H9 (cell line): Measurements from ENCODE around the gene SMC4. TPM values are rescaled to one million over a fixed set of nuclear protein-coding genes. Genes with fewer than 3 reads are reported as not detected.

Experiments used
- DNase-seq: peaks from one replicate; pipeline ENCODE4 v3.0.0-alpha.2; 2017
- H2AFZ ChIP-seq: one replicate; pipeline ENCODE4 v1.6.1; 2013; ENCODE audit warnings: mild to moderate bottlenecking, low read length, control low read depth, moderate library complexity
- H2AK5ac ChIP-seq: 2 replicates; pipeline ENCODE4 v1.6.1; 2013; ENCODE audit warnings: low read length, control low read depth, mixed read lengths; ENCODE audit not compliant: insufficient read length
- H2BK120ac ChIP-seq: one replicate; pipeline ENCODE4 v1.6.1; 2013; ENCODE audit warnings: low read depth, mild to moderate bottlenecking, low read length, control low read depth, inconsistent platforms; ENCODE audit not compliant: poor library complexity, severe bottlenecking
- H2BK12ac ChIP-seq: 2 replicates; pipeline ENCODE4 v1.6.1; 2013; ENCODE audit warnings: low read length, control low read depth, mixed read lengths, low read depth; ENCODE audit not compliant: insufficient read length
- H2BK15ac ChIP-seq: 2 replicates; pipeline ENCODE4 v1.6.1; 2013; ENCODE audit warnings: low read depth, low read length, control low read depth
- H2BK20ac ChIP-seq: one replicate; pipeline ENCODE4 v1.6.1; 2013; ENCODE audit warnings: low read depth, mild to moderate bottlenecking, low read length, control low read depth, inconsistent platforms; ENCODE audit not compliant: poor library complexity, severe bottlenecking
- H2BK5ac ChIP-seq: 2 replicates; pipeline ENCODE4 v1.6.1; 2013; ENCODE audit warnings: low read length, control low read depth, mixed read lengths; ENCODE audit not compliant: insufficient read length
- H3K14ac ChIP-seq: 2 replicates; pipeline ENCODE4 v1.6.1; 2013; ENCODE audit warnings: low read length, control low read depth; ENCODE audit not compliant: insufficient read depth
- H3K18ac ChIP-seq: 2 replicates; pipeline ENCODE4 v1.6.1; 2013; ENCODE audit warnings: low read depth, mild to moderate bottlenecking, mixed read lengths, low read length, control low read depth; ENCODE audit not compliant: insufficient read length
- H3K23ac ChIP-seq: 2 replicates; pipeline ENCODE4 v1.6.1; 2013; ENCODE audit warnings: low read length, control low read depth, mixed read lengths, low read depth; ENCODE audit not compliant: insufficient read length
- H3K23me2 ChIP-seq: 2 replicates; pipeline ENCODE4 v1.6.1; 2013; ENCODE audit warnings: low read depth, mild to moderate bottlenecking, mixed read lengths, low read length, control low read depth; ENCODE audit not compliant: insufficient read length, poor library complexity, severe bottlenecking
- H3K27ac ChIP-seq: 2 replicates; pipeline ENCODE4 v1.5.1; 2013; ENCODE audit warnings: low read length, control low read depth, mixed read lengths, low read depth; ENCODE audit not compliant: insufficient read length
- H3K27me3 ChIP-seq: 2 replicates; pipeline ENCODE4 v1.6.1; 2013; ENCODE audit warnings: low read length, control low read depth, inconsistent platforms; ENCODE audit not compliant: insufficient read depth
- H3K4ac ChIP-seq: 2 replicates; pipeline ENCODE4 v1.6.1; 2013; ENCODE audit warnings: low read depth, mild to moderate bottlenecking, control low read depth, inconsistent platforms, low read length, moderate library complexity
- H3K4me1 ChIP-seq: 2 replicates; pipeline ENCODE4 v1.6.1; 2013; ENCODE audit warnings: low read length, control low read depth, inconsistent platforms; ENCODE audit not compliant: insufficient read depth
- H3K4me2 ChIP-seq: 2 replicates; pipeline ENCODE4 v1.6.1; 2013; ENCODE audit warnings: low read length, control low read depth, mixed read lengths; ENCODE audit not compliant: insufficient read length, insufficient read depth
- H3K56ac ChIP-seq: 2 replicates; pipeline ENCODE4 v1.6.1; 2013; ENCODE audit warnings: low read depth, mild to moderate bottlenecking, mixed read lengths, low read length, control low read depth; ENCODE audit not compliant: insufficient read length
- H3K79me1 ChIP-seq: 2 replicates; pipeline ENCODE4 v1.6.1; 2013; ENCODE audit warnings: low read depth, mild to moderate bottlenecking, moderate library complexity, low read length, control low read depth, inconsistent platforms; ENCODE audit not compliant: insufficient read depth, poor library complexity, severe bottlenecking
- H3K79me2 ChIP-seq: 2 replicates; pipeline ENCODE4 v1.6.1; 2013; ENCODE audit warnings: low read length, control low read depth, inconsistent platforms; ENCODE audit not compliant: insufficient read depth
- H3K9ac ChIP-seq: 2 replicates; pipeline ENCODE4 v1.6.1; 2013; ENCODE audit warnings: low read length, control low read depth, mixed read lengths; ENCODE audit not compliant: insufficient read length; ENCODE audit errors: extremely low read depth
- H3K9me3 ChIP-seq: one replicate; pipeline ENCODE4 v1.6.1; 2013; ENCODE audit warnings: low read depth, low read length, inconsistent platforms; ENCODE audit not compliant: control insufficient read depth
- H3T11ph ChIP-seq: one replicate; pipeline ENCODE4 v1.6.1; 2013; ENCODE audit warnings: mild to moderate bottlenecking, low read length, control low read depth, inconsistent platforms
- H4K20me1 ChIP-seq: one replicate; pipeline ENCODE4 v1.6.1; 2013; ENCODE audit not compliant: control insufficient read depth, insufficient read length, insufficient read depth
- H4K5ac ChIP-seq: 2 replicates; pipeline ENCODE4 v1.6.1; 2013; ENCODE audit warnings: low read depth, mild to moderate bottlenecking, mixed read lengths, low read length, control low read depth; ENCODE audit not compliant: insufficient read length
- H4K8ac ChIP-seq: replicated peaks from 2 replicates; pipeline ENCODE4 v1.6.1; 2013; ENCODE audit warnings: low read length, control low read depth, mixed read lengths, low read depth; ENCODE audit not compliant: insufficient read length
- H4K91ac ChIP-seq: 2 replicates; pipeline ENCODE4 v1.6.1; 2013; ENCODE audit warnings: low read depth, mild to moderate bottlenecking, moderate library complexity, mixed read lengths, low read length, control low read depth; ENCODE audit not compliant: insufficient read length
- H3K27ac Mint-ChIP-seq, 3 experiments: 2 replicates in 2 of 3; 3 replicates in 1 of 3; pipeline ENCODE4 v1.8.0; 2020 to 2021; ENCODE audit warnings: mixed read lengths in 3 of 3, mild to moderate bottlenecking in 1 of 3, moderate library complexity in 1 of 3
- H3K27me3 Mint-ChIP-seq: 2 replicates; pipeline ENCODE4 v1.8.0; 2021; ENCODE audit warnings: low read depth, mild to moderate bottlenecking, moderate library complexity, mixed read lengths
- H3K36me3 Mint-ChIP-seq, 3 experiments: 2 replicates in 2 of 3; 3 replicates in 1 of 3; pipeline ENCODE4 v1.8.0; 2020 to 2021; ENCODE audit warnings: low read depth in 3 of 3, mixed read lengths in 3 of 3; ENCODE audit not compliant: insufficient read depth in 1 of 3
- H3K4me1 Mint-ChIP-seq, 2 experiments: 2 replicates each; pipeline ENCODE4 v1.8.0; 2020; ENCODE audit warnings: mixed read lengths in 2 of 2
- H3K4me3 Mint-ChIP-seq, 2 experiments: 2 replicates in 1 of 2; 3 replicates in 1 of 2; pipeline ENCODE4 v1.8.0; 2020 to 2021; ENCODE audit warnings: mild to moderate bottlenecking in 2 of 2, mixed read lengths in 2 of 2, moderate library complexity in 1 of 2
- H3K9me3 Mint-ChIP-seq, 2 experiments: 2 replicates in 1 of 2; 3 replicates in 1 of 2; pipeline ENCODE4 v1.8.0; 2020; ENCODE audit warnings: mild to moderate bottlenecking in 2 of 2, mixed read lengths in 2 of 2, moderate library complexity in 1 of 2
- WGBS: extraction: QIAGEN DNeasy Blood & Tissue Kit; methylation state at CpG from one replicate; pipeline ENCODE4 v1.1.7; 2013; ENCODE audit warnings: missing lambda C conversion rate, low lambda C conversion rate, mixed read lengths; ENCODE audit not compliant: insufficient read length; ENCODE audit errors: extremely low coverage; 5-methylcytosine and 5-hydroxymethylcytosine counted together
- total RNA-seq: library from RNA; stranded (reverse); gene quantifications from 2 replicates; pipeline ENCODE4 v1.2.1, GENCODE V29; 2021
- TF ChIP-seq, protein P1 (sequence below): fragments of 200-600 bp; sonication (generic); conservative IDR thresholded peaks from 3 replicates; pipeline ENCODE4 v1.8.0; 2021; ENCODE audit warnings: antibody characterized with exemption, mild to moderate bottlenecking

The SMC4 gene
- total RNA-seq, 1 experiment from 2014 or later = 130 TPM

DNA sequence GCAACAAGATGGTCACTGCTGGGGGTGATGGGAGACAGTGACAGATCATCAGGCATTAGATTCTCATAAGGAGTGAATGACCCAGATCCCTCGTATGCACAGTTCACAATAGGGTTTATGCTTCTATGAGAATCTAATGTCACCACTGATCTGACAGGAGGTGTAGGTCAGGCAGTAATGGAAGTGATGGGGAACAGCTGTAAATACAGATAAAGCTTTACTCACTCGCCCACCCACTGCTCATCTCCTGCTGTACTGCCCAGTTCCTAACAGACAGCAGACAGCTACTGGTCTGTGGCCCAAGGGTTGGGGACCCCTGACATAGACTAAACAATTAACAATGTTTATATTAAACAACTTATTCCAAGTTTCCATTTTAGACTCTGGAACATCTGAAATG lies 25.8 kb upstream of the SMC4 start:
- Histone ChIP-seq H3K23ac (no peak overlapping the region), H4K20me1 (no peaks in the 10 kb centered on the region), H3K4me1 (no peaks in the 10 kb centered on the region), H3K79me1 (no peaks in the 10 kb centered on the region), H3T11ph (no peak overlapping the region), H4K91ac (no peak overlapping the region), H4K8ac (no peak overlapping the region), H3K27ac (no peak overlapping the region), H3K14ac (no peak overlapping the region), H3K18ac (no peak overlapping the region), H2AFZ (no peak overlapping the region), H2BK15ac (no peak overlapping the region), H3K9me3 (no peaks in the 10 kb centered on the region), H4K5ac (no peak overlapping the region), H2BK120ac (no peak overlapping the region), H3K56ac (no peak overlapping the region), H3K4me2 (no peak overlapping the region), H2BK12ac (no peak overlapping the region), H3K4ac (no peak overlapping the region), H2BK5ac (no peak overlapping the region), H3K79me2 (no peaks in the 10 kb centered on the region), H2AK5ac (no peak overlapping the region), H3K23me2 (no peaks in the 10 kb centered on the region), H3K27me3 (no peaks in the 10 kb centered on the region), H3K9ac (no peak overlapping the region), H2BK20ac (no peak overlapping the region)
- peaks cover 18 to 22% (median 19%) of the 10 kb centered on the region in 3 experiments for H3K36me3 Mint-ChIP-seq
- H3K4me3 Mint-ChIP-seq = no peak overlapping the region
- no peaks in the 10 kb centered on the region for H3K27me3 Mint-ChIP-seq
- DNase-seq = no peak
- H3K9me3 Mint-ChIP-seq = peaks cover 5 to 7% of the 10 kb centered on the region in 2 experiments; a peak in 4 of 5 replicates
- TF ChIP-seq, protein P1, sequence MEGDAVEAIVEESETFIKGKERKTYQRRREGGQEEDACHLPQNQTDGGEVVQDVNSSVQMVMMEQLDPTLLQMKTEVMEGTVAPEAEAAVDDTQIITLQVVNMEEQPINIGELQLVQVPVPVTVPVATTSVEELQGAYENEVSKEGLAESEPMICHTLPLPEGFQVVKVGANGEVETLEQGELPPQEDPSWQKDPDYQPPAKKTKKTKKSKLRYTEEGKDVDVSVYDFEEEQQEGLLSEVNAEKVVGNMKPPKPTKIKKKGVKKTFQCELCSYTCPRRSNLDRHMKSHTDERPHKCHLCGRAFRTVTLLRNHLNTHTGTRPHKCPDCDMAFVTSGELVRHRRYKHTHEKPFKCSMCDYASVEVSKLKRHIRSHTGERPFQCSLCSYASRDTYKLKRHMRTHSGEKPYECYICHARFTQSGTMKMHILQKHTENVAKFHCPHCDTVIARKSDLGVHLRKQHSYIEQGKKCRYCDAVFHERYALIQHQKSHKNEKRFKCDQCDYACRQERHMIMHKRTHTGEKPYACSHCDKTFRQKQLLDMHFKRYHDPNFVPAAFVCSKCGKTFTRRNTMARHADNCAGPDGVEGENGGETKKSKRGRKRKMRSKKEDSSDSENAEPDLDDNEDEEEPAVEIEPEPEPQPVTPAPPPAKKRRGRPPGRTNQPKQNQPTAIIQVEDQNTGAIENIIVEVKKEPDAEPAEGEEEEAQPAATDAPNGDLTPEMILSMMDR = no peak
- no CpG with 5 or more reads among the region's 2 CpGs for WGBS
- H3K4me1 Mint-ChIP-seq = peaks cover 2 to 3% of the 10 kb centered on the region in 2 experiments; a peak in 2 of 4 replicates
- H3K27ac Mint-ChIP-seq = no peak overlapping the region
